Renal cortical epithelial cell (primary cell): ENCODE results near the gene ASCC2. TPM values are rescaled to one million over a fixed set of nuclear protein-coding genes. Genes with fewer than 3 reads are reported as not detected.

Source experiments
- DNase-seq: peaks from one replicate; pipeline ENCODE4 v3.0.0-alpha.2; 2011; ENCODE audit warnings: low read depth
- total RNA-seq: library from RNA; depleted of rRNA; stranded (reverse); fragments of >200 nt; gene quantifications from 2 replicates; pipeline ENCODE4 v1.2.3, GENCODE V29; 2014

ASCC2 gene
- total RNA-seq, 1 donor from 2014 or later: 29.8 TPM

DNA sequence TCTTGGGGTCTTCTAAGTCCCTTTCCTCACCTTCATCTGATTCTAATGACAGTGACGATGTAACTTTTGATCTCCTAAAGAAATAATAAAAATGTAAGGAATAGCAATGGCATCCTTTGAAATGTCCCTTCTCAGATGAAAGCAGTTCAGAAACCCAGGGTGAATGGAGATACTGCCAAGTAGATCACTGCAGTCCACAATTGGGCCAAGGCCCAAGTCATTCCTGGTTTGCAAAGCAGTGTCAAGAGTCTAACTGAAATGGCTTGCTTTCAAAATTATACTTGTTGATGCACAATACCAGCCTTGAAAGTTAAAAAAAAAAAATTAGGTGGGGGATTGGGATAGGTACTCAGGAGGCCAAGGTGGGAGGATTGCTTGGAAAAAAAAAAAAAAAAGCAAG, 20.4 kb downstream of the ASCC2 start:
- DNase-seq: no peak

DNA sequence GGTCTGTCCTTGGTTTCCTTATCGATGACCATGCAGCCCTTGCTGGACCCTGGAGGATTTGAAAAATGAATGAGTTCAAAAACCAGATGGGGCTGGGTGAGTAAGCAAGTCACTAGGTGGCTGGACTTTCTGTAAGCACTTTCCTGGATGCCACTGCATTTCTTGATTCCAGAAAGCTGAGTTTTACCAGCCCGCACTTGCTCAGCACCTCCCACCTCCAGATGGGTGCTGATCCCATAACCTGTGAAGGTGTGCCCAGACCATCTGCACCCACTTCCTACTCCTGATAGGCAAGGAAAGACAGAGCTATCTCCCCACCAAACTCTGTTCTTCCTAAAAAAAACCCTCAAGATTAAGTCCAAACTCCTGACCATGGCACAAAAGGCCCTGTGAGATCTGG, 21.1 kb downstream of the ASCC2 start:
- no peak for DNase-seq

GRCh38 chr22:29816539-29816938, 21.5 kb downstream of the ASCC2 start:
- no peak for DNase-seq

- no peak for DNase-seq
Measured at GRCh38 chr22:29816128-29816527, 21.9 kb downstream of the ASCC2 start.

DNA sequence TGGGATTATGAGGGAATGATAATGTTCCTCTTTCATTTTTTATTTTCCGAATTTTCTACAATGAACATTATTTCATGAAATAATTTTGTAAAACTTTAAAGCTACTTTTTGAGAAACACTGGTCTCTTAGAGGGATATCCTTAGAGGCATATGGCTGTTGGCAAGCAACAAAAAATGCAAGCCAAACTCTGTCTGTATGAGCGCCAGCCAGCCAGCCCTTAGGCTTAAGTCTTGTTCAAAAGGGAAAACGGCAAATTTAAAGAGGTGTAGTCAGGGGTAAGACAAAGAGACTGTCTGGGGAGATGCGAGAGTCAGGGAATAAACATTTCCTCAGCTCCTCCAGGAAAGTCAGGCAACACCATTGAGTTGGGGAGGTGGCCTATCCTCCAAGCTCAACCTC, 22.5 kb downstream of the ASCC2 start:
- DNase-seq: no peak

DNA sequence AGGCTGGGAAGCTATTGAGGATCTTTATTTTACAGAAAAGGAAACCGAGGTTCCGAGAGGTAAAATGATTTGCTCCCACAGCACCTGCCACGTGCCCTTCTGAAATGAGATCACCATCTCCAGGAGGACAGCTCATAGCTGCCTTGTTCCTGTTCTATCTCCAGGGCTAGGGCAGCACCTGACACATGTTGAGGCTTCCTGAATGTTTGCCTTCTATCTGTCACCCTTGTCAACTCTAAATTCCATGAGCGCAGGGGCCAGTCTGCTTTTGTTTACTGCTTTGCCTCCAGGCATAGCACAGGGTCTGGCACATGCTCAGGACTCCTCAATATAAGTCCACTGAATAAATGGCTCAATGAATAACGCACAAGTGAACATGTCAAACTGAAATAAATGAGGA, 24.1 kb downstream of the ASCC2 start:
- no peak for DNase-seq

DNA sequence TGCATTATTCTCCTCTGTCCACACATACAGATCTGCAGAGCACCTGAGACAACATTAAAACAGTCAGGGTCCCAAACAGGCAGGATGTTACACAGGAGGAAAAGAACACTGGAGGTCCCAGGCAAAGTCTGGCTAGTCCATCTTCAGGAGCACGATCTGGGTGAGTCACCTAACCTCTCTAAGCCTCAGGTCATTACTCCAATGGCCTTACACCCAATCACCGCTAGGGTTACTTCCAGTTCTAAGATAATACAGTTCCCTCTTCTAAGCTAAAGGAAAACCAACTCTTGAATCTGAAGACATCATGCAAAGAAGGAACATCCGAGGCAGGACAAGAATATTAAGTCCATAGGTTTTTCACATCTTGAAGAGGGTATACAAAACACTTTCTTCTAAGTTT, 24.5 kb downstream of the ASCC2 start:
- DNase-seq: peak; percentile 34

- no peak for DNase-seq
Measured at GRCh38 chr22:29813126-29813525, 24.9 kb downstream of the ASCC2 start.

DNA sequence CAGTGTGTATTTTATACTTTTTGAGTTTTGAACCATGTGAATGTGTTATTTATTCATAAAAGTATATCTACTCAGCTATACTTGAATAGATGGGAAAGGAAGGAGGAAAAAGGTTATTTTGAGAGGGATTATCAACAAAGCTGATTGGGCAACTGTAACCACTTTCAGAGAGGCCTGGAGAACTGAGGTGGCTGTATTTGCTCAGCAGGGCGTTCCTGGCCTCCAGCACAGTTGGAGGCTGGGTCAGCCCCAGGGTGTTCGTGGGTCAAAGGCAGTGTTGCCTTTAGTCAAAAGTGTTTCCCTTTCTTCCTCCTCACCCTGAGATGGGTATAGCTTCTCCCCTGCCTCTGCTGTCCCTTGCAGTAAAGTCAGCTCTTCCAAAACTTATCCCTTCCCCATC, 26.7 kb downstream of the ASCC2 start:
- no peak for DNase-seq

GRCh38 chr22:29810216-29810615, 27.9 kb downstream of the ASCC2 start:
- DNase-seq: no peak

DNA sequence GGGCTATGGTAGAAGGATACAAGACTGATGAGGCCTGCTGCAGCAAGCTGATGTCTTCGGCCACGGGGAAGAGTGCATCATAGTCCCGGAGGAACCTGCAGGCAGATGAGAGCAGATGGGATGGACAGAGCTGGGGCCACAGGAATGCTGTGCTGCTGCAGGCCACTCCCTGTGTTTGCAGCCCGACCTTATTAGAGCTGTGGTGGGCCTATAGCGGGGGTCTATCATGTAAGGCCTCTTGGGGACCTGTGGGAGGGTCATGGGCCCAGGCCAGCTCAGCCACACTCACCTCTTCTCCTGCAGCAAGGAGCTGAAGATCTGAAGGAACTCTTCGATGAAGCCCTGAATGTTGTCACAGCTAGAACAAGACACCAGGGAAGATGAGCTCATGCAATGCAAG, 31.9 kb downstream of the ASCC2 start:
- DNase-seq: no peak

DNA sequence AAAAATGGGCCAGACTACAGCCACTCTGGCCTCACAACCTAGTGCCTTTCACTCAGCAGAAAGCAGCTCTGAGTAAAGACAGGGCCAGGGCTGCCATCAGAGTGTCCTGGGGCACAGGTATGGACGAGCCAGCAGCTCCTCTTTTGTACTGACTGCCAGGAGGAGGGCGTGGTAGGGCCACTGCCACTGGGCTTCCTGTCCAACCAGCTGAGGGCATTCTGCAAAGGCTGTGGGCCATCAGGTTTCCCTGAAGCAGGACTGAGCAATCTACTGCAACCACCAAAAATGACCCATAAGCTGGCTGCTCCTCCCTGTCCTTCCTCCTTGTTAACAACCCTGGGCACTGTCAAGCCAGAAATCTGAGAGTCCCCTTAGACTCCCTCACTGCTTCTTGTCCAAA, 33.1 kb downstream of the ASCC2 start:
- DNase-seq: no peak

DNA sequence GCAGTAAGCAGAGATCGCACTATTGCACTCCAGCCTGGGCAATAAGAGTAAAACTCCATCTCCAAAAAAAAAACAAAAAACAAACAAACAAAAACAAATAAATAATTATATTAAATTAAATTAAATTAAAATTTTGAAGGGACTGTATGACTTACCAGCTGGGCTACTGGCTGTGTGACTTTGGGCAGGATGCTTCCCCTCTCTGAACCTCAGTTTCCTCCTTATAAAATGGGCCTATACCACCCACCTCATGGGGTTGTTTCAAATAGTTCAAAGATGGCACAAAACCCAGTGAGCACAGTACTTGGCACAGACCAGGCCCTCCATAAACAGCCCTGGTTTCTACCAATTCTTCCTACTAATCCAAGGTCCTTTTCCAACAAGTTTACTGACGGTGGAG, 34.9 kb downstream of the ASCC2 start:
- no peak for DNase-seq

- DNase-seq: no peak
Measured at GRCh38 chr22:29801796-29802195, 36.3 kb downstream of the ASCC2 start.

DNA sequence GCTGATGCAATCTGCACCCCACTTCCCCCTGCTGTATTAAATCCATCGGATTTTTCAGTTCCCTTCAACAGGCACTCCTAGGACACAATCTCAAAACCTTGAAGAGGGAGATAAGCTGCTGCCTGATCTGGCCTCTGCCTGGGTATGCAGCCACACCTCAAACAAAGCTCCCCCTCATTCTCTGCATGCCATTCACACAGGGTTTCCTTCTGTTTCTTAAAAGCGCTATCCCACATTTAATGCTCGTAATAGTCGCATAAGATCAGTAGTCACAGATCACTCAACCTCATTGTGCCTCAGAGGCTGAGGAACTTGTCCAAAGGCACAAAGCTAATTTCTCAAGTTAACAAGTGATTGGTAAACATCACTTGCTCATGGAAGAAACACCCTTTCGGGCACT, 36.9 kb downstream of the ASCC2 start:
- DNase-seq: no peak

- DNase-seq: peak; percentile 85
Measured at GRCh38 chr22:29799217-29799680, 38.8 kb downstream of the ASCC2 start.

DNA sequence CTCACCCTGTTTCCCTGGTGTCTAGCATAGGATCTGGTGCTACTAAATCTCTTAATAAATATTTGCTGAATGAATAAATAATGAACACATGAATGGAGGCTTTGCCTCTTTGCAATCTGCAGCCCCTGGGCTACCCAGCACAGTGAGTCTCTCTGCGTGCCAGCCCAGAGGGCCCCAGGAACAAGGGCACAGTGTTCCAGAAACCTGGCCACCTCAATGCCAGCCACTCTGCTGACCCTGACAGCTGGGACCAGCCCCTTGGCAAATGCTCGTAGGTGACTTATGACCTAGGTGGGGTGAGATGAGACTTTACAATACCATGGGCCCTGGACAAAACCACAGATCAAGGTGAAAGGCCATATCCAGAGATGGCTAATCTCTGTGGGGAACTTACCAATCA, 39.3 kb downstream of the ASCC2 start:
- DNase-seq: no peak

GRCh38 chr22:29798318-29798717, 39.8 kb downstream of the ASCC2 start:
- no peak for DNase-seq

GRCh38 chr22:29797351-29797750, 40.7 kb downstream of the ASCC2 start:
- DNase-seq: no peak

DNA sequence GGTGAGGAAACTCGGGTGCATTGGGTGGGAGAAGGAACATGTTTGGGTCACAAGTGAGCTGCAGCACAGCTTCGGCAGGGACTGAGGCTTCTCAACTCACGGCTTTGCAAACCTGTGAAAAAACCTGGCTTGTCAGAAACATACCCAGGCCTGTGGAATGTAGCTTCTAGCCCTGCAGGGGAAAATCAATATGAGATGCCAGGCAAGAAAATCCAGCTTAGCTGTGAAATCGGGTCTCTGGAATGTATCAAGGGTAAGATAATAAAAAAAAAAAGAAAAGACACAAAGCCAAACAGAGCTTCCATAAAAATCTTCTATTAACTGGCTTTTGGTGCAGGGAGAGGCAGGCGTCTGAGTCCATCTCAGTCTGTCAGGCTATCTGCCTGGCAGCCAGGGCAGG, 42.4 kb downstream of the ASCC2 start:
- no peak for DNase-seq

DNA sequence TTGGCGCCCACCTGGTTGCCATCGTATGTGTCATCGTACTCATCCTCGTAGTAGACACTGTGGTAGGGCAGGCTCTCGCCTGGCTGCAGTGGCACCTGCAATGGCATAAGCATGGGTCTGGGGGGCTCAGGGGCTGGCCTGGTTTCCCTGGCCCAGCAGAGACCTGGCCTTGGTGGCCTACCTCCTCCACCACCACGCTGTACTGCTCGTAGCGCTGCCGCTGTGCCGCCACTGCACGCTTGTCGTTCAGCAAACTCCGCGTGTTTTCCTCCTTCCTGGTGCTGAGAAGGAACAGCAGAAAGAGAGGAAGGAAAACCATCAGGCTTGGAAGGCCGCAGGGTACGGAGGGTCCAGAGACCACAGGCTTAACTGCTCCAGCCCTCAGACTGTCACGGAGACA, 44.7 kb downstream of the ASCC2 start:
- no peak for DNase-seq

DNA sequence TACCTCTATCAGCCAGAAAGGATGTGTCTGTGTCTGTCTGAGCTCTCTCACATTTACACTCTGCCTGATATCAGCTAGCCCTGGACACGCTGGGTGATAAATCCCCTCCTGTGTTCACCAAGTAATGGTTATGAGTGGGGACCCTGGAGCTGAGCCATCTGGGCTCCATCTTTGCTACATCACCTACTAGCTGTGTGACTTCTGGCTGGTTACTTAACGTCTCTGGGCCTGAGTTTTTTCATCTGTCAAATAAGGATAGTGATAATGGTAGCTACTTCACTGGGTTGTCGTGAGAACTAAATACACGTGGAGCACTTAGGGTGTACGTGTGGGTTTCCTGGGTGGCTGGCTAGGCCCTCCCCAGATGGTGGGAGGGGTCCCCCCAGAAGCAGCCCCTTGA, 48.0 kb downstream of the ASCC2 start:
- no peak for DNase-seq

DNA sequence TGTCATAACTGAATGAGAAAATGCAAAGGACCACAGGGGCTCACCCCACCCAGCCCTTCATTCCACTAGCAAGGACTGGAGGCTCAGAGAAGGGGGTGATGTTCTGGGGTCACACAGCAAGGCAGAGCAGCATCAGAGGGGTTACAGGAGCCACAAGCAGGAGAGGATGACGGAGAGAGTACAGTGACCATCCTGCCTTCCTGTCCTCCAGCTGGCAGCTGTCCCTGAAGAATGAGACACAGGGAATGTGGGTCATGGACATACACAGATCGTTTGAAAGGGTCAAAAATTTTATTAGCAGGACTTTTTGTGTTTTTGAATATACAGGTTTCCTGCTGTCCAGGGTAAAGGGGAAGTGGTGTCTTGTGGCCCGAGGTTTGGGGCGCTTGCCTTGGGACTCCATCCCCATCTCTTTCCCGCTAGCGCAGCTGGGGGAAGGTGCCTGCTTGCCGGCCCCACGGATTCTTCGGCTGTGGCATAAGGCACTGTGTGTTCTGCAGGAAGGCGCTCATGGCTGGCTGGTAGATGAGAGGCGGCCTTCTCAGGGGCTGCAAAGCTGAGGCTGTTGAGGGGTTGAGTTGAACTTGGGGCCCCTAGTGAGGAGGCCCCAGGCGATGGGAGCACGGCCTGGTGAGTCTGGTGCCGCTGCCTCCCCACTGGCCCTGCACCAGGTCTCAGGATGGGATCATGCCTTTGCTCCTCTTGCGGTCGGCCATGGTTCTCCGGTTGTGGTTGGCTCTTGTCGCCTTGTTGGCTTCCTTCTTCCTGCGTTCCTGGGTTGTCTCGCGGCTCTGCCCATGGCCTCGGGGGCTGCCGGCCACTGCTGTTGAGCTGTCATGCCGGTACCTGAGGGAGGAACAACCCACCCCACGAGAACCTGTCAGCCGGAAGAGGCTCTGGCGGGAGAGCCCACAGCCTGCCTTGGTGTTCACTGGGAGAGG, 49.5 kb downstream of the ASCC2 start:
- DNase-seq: no peak
